HPDE6-E6E7 (cell line): ENCODE measurements around the gene PDP2.
A peak's percentile ranks its signal among the peaks of the same experiment; 100 is the strongest.
"Not testable (repeated sequence)": the region's sequence is repeated elsewhere in the genome, so short reads cannot be mapped to it uniquely, and the experiment has no call there.

ENCODE experiments used
- DNase-seq: peaks from one replicate; pipeline ENCODE4 v3.0.0; 2011; ENCODE audit warnings: missing footprints; ENCODE audit errors: extremely low spot score

The PDP2 gene

DNA sequence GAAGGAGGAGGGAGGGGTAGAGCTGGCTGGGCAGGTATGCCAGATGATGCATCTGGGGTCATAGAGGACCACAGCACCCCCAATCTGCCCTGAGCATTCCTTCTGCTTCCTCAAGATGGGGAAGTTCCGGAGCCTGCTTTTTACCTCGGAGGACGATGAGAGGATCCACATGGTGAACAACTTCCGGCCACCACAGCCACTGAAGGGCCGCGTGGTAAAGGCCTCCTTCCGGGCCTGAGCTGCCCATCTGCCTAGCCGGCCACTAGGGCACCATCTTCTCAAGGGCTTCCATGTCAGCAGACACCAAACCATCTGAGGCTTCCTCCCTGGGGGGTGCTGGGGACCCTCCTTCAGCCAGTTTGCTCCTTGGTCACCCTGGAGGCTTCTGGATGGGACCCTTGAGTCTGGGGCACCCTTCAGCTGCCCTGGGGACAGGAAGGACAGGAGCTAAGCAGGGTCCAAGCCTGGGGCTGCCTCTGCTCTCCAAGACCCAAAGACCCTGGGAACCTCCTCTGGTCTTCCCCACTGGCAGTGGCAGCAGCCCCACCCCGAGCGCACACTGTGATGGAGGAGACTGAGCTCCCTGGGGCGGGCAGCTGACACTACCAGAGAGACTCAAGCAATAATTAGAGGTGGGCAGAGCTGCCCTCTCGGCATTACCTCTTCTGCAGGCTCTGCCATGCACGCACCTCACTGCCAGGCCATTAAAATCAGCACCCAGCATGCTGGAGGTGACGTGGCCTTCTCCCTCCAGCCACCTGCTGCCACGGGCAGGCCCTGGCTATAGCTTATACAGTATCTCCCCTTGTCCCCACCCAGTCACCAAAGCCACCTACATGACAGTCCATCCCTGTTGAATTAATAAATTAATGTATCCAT lies 26.8 kb upstream of the PDP2 start:
- DNase-seq = no peak

GRCh38 chr16:66856184-66856730 lies 24.1 kb upstream of the PDP2 start:
- DNase-seq = no peak

DNA sequence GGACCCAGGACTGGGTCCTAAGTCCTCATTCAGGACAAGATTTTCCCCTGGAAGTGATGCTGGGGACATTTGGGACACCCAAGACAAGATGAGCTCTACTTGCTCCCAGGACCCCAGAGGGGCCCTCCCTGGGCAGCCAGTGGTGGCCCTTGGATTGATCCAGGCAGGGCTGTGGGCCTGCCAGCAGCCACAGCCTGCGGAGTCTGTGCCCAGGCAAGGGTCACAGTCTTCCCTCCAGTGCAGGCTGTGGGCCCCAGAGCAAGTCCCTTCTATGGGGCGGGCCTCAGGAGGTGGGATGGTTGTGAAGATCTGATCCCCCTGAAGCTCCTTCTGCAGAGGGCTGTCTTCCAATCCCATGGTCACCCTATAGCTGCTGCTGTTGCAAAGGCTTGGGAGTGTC lies 23.5 kb upstream of the PDP2 start:
- DNase-seq = no peak

GRCh38 chr16:66857437-66857836 lies 22.9 kb upstream of the PDP2 start:
- DNase-seq = no peak

DNA sequence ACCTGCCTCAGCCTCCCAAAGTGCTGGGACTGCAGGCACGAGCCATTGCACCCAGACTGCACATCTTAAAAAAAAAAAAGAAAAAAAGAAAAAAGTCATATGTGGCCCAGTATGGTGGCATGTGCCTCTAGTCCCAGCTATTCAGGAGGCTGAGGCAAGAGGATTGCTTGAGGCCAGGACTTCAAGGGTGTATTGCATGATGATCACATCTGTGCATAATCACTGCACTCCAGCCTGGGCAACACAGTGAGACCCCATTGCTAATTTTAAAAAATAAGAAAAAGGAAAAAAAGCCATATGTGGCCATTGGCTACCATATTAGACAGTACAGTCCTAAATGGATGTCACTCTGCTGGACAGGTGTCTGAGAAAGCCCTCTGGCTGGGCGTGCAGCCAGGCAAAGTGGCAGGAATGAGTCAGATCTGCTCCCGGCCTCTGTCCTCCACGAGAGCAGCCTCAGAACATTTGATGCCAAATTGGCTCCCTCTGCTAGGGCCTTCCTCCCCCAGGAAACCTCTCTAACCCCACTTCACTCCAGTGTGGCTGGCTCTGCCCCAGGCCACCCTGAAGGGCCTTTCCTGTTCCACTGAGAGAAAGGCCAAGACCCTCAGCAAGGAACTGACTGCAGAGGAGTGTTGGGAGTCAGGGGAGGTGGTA lies 21.4 kb upstream of the PDP2 start:
- no peak for DNase-seq

GRCh38 chr16:66859397-66860068 lies 20.8 kb upstream of the PDP2 start:
- DNase-seq = no peak

GRCh38 chr16:66862023-66862520 lies 18.2 kb upstream of the PDP2 start:
- no peak for DNase-seq

GRCh38 chr16:66863707-66864106 lies 16.6 kb upstream of the PDP2 start:
- no peak for DNase-seq

- no peak for DNase-seq
These were observed 10.9 kb upstream of the PDP2 start for GRCh38 chr16:66869424-66869823.

GRCh38 chr16:66871363-66871762 lies 9.0 kb upstream of the PDP2 start:
- DNase-seq = not testable (repeated sequence)

DNA sequence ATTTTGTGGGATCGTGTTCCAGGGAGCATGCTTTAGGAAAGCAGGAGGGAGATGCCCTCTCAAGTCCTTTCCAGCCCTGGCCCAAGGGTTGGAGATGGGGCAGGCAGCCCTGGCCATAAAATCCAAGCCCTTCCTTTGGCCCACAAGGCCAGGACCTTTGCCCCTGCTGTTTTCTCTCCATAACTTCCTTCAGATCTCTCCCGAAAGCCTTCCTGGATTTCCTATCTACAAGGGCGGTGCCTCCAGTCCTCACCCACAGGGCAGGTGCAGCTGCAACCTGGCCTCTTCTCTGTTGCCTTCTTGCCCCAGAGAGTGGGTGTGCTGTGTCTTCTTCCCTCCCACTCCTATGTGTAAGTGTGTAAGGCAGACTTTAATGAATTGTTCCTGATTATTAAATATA lies 8.5 kb upstream of the PDP2 start:
- no peak for DNase-seq

- no peak for DNase-seq
These were observed 7.8 kb upstream of the PDP2 start for GRCh38 chr16:66872559-66872942.

DNA sequence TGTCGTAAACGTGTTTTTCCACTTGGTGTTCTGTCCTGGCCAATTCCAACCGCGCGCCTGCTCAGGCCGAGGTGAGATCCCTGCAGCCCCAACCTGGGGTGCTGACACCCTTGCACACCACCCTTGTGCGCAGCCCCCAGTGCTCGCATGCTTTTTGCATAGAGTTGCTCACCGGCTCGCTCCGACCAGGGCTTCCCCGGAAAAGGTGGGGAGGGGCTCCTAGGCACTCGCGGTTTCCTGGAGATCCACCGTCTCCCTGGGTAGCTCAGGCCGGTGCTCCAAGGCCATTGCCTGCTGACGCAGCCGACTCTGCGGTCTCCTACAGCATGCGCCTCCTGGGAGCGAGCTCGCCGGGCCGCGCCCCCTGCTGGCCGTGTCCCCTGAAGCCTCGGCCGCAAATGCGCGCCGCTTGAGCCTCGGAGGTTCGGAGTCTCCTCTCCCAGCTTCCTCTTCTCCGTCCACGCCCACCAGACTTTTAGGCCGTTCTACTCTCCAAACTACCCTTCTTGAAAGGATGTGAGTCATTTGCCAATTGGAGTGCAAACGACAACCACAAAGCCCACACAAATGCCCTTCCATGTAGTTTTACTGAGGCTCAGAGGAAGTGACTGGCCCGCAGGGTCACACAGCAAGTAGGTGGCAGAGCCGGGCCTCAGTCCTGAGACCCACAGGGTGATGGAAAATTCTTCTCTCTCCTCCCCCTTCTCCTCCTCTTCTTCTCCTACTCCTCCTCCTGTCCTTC lies 7.2 kb upstream of the PDP2 start:
- DNase-seq = peak; percentile 93

- no peak for DNase-seq
These were observed 6.6 kb upstream of the PDP2 start for GRCh38 chr16:66873685-66874055.

GRCh38 chr16:66874079-66874775 lies 6.1 kb upstream of the PDP2 start:
- no peak for DNase-seq

DNA sequence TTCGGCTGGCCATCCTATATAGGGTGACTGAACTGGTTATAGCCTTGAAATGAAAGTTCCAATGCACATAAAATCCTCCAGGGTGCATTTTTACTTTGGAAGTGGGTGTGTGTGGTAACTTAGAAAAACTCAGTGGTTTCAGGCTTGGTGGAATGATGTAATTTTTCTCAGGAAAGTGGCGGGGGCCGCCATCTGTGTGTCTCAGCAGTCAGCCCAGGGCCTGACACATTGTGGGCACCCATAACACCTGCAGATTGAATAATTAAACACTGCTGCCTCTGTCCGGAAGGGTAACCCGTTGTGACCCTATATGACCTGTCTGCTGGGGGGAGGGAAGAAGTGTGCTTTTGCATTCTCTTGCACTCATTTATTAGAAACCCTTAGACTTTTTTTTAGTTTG lies 2.2 kb upstream of the PDP2 start:
- DNase-seq = no peak

- DNase-seq = no peak
These were observed 701 bp downstream of the PDP2 start for GRCh38 chr16:66881014-66881417.

GRCh38 chr16:66881560-66881959 lies 1.2 kb downstream of the PDP2 start:
- DNase-seq = no peak

DNA sequence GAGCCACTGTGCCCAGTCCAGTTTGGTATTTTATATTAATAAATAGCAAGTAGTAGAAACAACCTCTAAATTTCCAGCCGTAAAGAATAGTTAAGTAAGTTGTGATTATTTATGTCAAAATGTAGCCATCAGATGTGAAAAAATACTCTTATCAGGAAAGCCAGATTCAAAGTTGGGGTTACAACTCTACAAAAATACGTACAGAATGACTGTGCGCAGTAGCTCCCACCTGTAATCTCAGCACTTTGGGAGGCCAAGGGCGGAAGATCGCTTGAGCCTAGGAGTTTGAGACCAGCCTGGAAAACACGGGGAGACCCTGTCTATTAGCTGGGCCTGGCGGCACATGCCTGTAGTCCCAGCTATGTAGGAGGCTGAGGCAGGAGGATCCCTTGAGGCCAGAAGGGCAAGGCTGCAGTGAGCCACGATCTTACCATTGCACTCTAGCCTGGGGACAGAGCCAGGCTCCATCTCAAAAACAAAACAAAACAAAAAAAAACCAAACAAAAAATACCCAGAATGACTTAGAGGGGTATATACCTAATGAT lies 1.7 kb downstream of the PDP2 start:
- DNase-seq = no peak

DNA sequence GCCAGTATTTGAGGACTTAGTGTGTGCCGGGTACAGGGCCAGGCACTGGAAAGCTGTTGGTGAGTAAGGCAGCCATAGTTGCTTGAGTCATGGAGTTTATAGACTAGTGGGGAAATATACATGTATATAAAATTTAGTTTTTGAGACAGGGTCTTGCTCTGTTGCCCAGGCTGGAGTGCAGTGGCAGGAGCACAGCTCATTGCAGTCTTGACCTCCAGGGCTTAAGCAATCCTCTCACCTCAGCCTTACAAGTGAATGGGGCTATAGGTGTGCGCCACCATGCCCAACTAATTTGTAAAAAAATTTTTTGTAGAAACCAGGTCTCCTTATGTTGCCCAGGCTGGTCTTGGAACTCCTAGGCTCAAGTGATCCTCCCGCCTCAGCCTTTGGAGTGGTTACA lies 2.4 kb downstream of the PDP2 start:
- no peak for DNase-seq

DNA sequence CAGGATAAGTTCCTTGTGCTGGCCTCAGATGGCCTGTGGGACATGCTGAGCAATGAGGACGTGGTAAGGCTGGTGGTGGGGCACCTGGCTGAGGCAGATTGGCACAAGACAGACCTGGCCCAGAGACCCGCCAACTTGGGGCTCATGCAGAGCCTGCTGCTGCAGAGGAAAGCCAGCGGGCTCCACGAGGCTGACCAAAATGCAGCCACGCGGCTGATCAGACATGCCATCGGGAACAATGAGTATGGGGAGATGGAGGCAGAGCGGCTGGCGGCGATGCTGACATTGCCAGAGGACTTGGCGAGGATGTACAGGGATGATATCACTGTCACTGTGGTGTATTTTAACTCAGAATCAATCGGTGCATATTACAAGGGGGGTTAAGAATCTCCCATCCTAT lies 5.2 kb downstream of the PDP2 start:
- DNase-seq = no peak
